Neural cell (in vitro differentiated cells): ENCODE measurements around the gene NEUROG3.

ENCODE experiments used
- CTCF ChIP-seq: fragments of 450-650 bp; IDR thresholded peaks from 2 replicates; pipeline ENCODE4 v1.5.1; 2014; ENCODE audit warnings: antibody characterized with exemption, mild to moderate bottlenecking, moderate library complexity; ENCODE audit not compliant: poor library complexity, severe bottlenecking
- EP300 ChIP-seq: fragments of 450-650 bp; conservative IDR thresholded peaks from 2 replicates; pipeline ENCODE4 v1.6.1; 2014; ENCODE audit warnings: antibody characterized with exemption, mild to moderate bottlenecking, moderate library complexity; ENCODE audit not compliant: poor library complexity, severe bottlenecking
- EZH2 ChIP-seq: fragments of 200-600, 300-800 bp; shearing (Covaris generic), sonication (generic); IDR thresholded peaks from 2 replicates; pipeline ENCODE4 v1.6.1; 2014; ENCODE audit warnings: antibody characterized with exemption, low read length, borderline replicate concordance, mild to moderate bottlenecking; ENCODE audit not compliant: insufficient read depth, poor library complexity, severe bottlenecking
- POLR2AphosphoS5 ChIP-seq: IDR thresholded peaks from 2 replicates; pipeline ENCODE4 v1.6.1; 2012
- REST ChIP-seq: IDR thresholded peaks from 2 replicates; pipeline ENCODE4 v1.6.1; 2012; ENCODE audit warnings: borderline replicate concordance
- TAF1 ChIP-seq: IDR thresholded peaks from 2 replicates; pipeline ENCODE4 v1.6.1; 2012; ENCODE audit warnings: low read depth

- no peak for TF ChIP-seq CTCF
- TF ChIP-seq EP300: no peak
- no peak for TF ChIP-seq POLR2AphosphoS5
- TF ChIP-seq EZH2: no peak
- no peak for TF ChIP-seq REST
- no peak for TF ChIP-seq TAF1
Measured at GRCh38 chr10:69609077-69609476, 35.9 kb upstream of the NEUROG3 start.
